GM21390 (cell line): ENCODE measurements around the gene FUBP3.
A peak's percentile ranks its signal among the peaks of the same experiment; 100 is the strongest.
"Not testable (repeated sequence)": the region's sequence is repeated elsewhere in the genome, so short reads cannot be mapped to it uniquely, and the experiment has no call there.

Source experiments
- ATAC-seq: cut with Tn5 transposase; IDR thresholded peaks from one replicate; pipeline ENCODE4 v1.9.1; 2021; ENCODE audit not compliant: unreplicated experiment

The FUBP3 gene

DNA sequence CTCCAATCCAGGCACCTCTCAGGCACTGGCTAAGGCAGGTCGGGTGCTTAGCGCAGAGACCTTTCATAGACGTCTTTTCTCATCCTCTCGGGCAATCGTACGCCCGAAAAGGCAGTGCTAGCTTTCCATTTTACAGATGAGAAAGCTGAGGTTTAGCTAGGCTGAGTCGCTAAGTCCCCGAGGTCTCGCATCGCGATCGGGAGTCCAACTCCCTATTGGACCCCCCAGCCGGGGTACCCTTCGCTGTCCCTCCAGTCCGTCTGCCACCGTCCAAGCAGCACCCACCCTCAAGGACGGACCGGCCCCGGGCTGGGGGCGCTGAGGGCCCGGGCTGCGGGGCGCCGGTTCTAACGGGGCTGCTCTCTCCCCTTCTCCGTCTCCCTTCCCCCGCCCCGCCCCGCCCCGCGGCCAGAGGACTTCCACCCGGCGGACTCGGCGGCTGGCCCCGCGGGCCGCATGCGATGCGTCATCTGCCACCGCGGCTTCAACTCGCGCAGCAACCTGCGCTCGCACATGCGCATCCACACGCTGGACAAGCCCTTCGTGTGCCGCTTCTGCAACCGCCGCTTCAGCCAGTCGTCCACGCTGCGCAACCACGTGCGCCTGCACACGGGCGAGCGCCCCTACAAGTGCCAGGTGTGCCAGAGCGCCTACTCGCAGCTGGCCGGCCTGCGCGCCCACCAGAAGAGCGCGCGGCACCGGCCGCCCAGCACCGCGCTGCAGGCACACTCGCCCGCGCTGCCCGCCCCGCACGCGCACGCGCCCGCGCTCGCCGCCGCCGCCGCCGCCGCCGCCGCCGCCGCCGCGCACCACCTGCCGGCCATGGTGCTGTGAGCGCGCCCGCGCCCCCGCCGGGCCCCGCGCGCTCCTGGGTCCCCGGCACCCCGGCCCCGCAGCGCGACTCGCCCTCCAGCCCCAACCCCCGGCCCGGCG is 101.7 kb downstream of the FUBP3 start:
- ATAC-seq, result peak; percentile 46

DNA sequence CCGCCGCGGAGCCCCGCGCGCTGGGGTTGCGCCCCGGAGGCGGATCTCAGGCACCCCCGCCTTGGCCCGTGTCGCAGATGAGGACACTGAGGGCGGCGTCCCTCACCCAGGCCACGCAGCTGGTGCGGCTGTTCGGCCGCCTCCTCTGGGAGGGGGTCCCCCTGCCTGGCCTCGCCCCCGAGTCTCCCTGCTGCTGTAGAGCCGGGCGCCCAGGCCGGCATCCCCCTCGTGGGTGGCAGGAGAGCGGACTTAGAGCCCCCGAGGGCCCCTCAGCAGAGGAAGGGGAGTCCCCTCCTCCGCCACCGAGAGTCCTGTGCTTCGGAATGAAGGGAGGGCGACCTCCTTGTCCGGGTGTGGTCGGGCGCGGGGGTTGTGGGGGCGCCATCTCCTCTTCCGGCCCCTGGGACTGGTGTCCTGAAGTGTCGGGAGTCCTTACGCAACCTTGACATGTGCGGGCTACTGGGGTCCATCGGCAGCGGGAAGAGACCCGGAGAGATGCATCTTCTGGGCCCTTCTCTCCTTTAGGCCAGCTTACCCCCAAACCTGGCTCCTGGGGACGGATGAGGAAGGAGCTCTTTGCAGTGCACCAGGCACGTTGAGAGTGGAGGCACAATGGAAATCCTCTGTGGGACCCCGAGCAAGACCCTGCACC is 102.5 kb downstream of the FUBP3 start:
- ATAC-seq, result peak; percentile 10

- no peak for ATAC-seq
These were observed 103.2 kb downstream of the FUBP3 start for GRCh38 chr9:130682421-130683121.

GRCh38 chr9:130685104-130685503 is 105.7 kb downstream of the FUBP3 start:
- ATAC-seq, result no peak

GRCh38 chr9:130685945-130686344 is 106.6 kb downstream of the FUBP3 start:
- not testable (repeated sequence) for ATAC-seq

- ATAC-seq, result no peak
These were observed 108.2 kb downstream of the FUBP3 start for GRCh38 chr9:130687615-130688014.
